WTC11 (cell line): ENCODE measurements around the gene CDKN2B. TPM values are rescaled to one million over a fixed set of nuclear protein-coding genes. Genes with fewer than 3 reads are reported as not detected.

ENCODE experiments used
- ATAC-seq: fragments of 200-7000 bp; cut with Tn5 transposase; 2 replicates; pipeline ENCODE4 v1.10.0; 2021; ENCODE audit warnings: mild to moderate bottlenecking, moderate library complexity
- CTCF ChIA-PET: fragments of 300-600 bp; sonication (Branson Sonifier 250); formaldehyde crosslinking; loops from one replicate; lab custom pipeline; 2021; ENCODE audit warnings: antibody characterized with exemption; lab: Charles Lee
- POLR2A ChIA-PET: fragments of 350-600 bp; sonication (Branson Sonifier 250); formaldehyde crosslinking; loops from one replicate; lab custom pipeline; 2021; ENCODE audit warnings: antibody characterized with exemption; lab: Charles Lee
- DNase-seq: peaks from one replicate; pipeline ENCODE4 v3.0.0; 2021; ENCODE audit warnings: low spot score
- H3K27ac Mint-ChIP-seq: 2 replicates; pipeline ENCODE4 v1.8.0; 2021; ENCODE audit warnings: mixed read lengths
- H3K27me3 Mint-ChIP-seq: 2 replicates; pipeline ENCODE4 v1.8.0; 2021; ENCODE audit warnings: low read depth, mild to moderate bottlenecking, moderate library complexity, mixed read lengths
- H3K36me3 Mint-ChIP-seq: 2 replicates; pipeline ENCODE4 v1.8.0; 2021; ENCODE audit warnings: mixed read lengths
- H3K4me1 Mint-ChIP-seq: 2 replicates; pipeline ENCODE4 v1.8.0; 2022; ENCODE audit warnings: mixed read lengths
- H3K4me3 Mint-ChIP-seq: 2 replicates; pipeline ENCODE4 v1.8.0; 2021; ENCODE audit warnings: mild to moderate bottlenecking, moderate library complexity, mixed read lengths
- H3K9me3 Mint-ChIP-seq: 2 replicates; pipeline ENCODE4 v1.8.0; 2021; ENCODE audit warnings: mixed read lengths
- CREM ChIP-seq: sonication (generic); formaldehyde crosslinking; IDR thresholded peaks from 2 replicates; pipeline ENCODE4 v1.8.1; 2022; ENCODE audit warnings: mild to moderate bottlenecking, missing genetic modification reagents, moderate library complexity
- FOXK1 ChIP-seq: sonication (generic); formaldehyde crosslinking; IDR thresholded peaks from 2 replicates; pipeline ENCODE4 v1.8.0; 2022; ENCODE audit warnings: mild to moderate bottlenecking, moderate library complexity, missing genetic modification reagents
- FOXP4 ChIP-seq: sonication (generic); formaldehyde crosslinking; IDR thresholded peaks from 2 replicates; pipeline ENCODE4 v1.8.0; 2022; ENCODE audit warnings: mild to moderate bottlenecking, missing genetic modification reagents
- GTF2I ChIP-seq: fragments of 250-450 bp; sonication (Bioruptor Pico); conservative IDR thresholded peaks from 2 replicates; pipeline ENCODE4 v1.4.0; 2021; ENCODE audit warnings: mild to moderate bottlenecking
- MLX ChIP-seq: sonication (generic); formaldehyde crosslinking; IDR thresholded peaks from 2 replicates; pipeline ENCODE4 v1.8.1; 2023; ENCODE audit warnings: mild to moderate bottlenecking, missing genetic modification reagents, moderate library complexity
- MYBL2 ChIP-seq: sonication (generic); formaldehyde crosslinking; IDR thresholded peaks from 2 replicates; pipeline ENCODE4 v1.8.1; 2023; ENCODE audit warnings: mild to moderate bottlenecking, moderate library complexity, missing genetic modification reagents
- OVOL2 ChIP-seq: fragments of 250-450 bp; sonication (Bioruptor Pico); IDR thresholded peaks from 2 replicates; pipeline ENCODE4 v1.9.0; 2021; ENCODE audit warnings: mild to moderate bottlenecking, borderline replicate concordance
- TCF7 ChIP-seq: sonication (generic); formaldehyde crosslinking; IDR thresholded peaks from 2 replicates; pipeline ENCODE4 v1.8.0; 2022; ENCODE audit warnings: mild to moderate bottlenecking, low read depth, missing genetic modification reagents, moderate library complexity
- ZMAT4 ChIP-seq: fragments of 250-450 bp; sonication (Bioruptor Pico); IDR thresholded peaks from 2 replicates; pipeline ENCODE4 v1.9.0; 2021; ENCODE audit warnings: mild to moderate bottlenecking
- ZNF232 ChIP-seq: sonication (generic); formaldehyde crosslinking; IDR thresholded peaks from 2 replicates; pipeline ENCODE4 v1.8.0; 2022; ENCODE audit warnings: mild to moderate bottlenecking, missing genetic modification reagents
- ZNF671 ChIP-seq: fragments of 250-450 bp; sonication (Bioruptor Pico); IDR thresholded peaks from 2 replicates; pipeline ENCODE4 v1.8.0; 2021; ENCODE audit warnings: mild to moderate bottlenecking
- total RNA-seq: library from RNA; stranded (reverse); gene quantifications from 3 replicates; pipeline ENCODE4 v1.2.3, GENCODE V29; 2021
- TF ChIP-seq, protein P1 (sequence below): fragments of 250-450 bp; sonication (Bioruptor Pico); IDR thresholded peaks from 2 replicates; pipeline ENCODE4 v1.9.0; 2021; ENCODE audit warnings: mild to moderate bottlenecking, borderline replicate concordance
- TF ChIP-seq, protein P2 (sequence below): fragments of 250-450 bp; sonication (Bioruptor Pico); IDR thresholded peaks from 2 replicates; pipeline ENCODE4 v1.9.0; 2021; ENCODE audit warnings: moderate library complexity, mild to moderate bottlenecking, inconsistent platforms, borderline replicate concordance

Gene CDKN2B
- total RNA-seq, 1 experiment from 2014 or later: 0.13 TPM

GRCh38 chr9:22022396-22022795, 13.3 kb upstream of the CDKN2B start (continued):
- TF ChIP-seq, protein P1, sequence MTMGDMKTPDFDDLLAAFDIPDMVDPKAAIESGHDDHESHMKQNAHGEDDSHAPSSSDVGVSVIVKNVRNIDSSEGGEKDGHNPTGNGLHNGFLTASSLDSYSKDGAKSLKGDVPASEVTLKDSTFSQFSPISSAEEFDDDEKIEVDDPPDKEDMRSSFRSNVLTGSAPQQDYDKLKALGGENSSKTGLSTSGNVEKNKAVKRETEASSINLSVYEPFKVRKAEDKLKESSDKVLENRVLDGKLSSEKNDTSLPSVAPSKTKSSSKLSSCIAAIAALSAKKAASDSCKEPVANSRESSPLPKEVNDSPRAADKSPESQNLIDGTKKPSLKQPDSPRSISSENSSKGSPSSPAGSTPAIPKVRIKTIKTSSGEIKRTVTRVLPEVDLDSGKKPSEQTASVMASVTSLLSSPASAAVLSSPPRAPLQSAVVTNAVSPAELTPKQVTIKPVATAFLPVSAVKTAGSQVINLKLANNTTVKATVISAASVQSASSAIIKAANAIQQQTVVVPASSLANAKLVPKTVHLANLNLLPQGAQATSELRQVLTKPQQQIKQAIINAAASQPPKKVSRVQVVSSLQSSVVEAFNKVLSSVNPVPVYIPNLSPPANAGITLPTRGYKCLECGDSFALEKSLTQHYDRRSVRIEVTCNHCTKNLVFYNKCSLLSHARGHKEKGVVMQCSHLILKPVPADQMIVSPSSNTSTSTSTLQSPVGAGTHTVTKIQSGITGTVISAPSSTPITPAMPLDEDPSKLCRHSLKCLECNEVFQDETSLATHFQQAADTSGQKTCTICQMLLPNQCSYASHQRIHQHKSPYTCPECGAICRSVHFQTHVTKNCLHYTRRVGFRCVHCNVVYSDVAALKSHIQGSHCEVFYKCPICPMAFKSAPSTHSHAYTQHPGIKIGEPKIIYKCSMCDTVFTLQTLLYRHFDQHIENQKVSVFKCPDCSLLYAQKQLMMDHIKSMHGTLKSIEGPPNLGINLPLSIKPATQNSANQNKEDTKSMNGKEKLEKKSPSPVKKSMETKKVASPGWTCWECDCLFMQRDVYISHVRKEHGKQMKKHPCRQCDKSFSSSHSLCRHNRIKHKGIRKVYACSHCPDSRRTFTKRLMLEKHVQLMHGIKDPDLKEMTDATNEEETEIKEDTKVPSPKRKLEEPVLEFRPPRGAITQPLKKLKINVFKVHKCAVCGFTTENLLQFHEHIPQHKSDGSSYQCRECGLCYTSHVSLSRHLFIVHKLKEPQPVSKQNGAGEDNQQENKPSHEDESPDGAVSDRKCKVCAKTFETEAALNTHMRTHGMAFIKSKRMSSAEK: no peak
- TF ChIP-seq OVOL2 (CRISPR knock-in tag): no peak
- no peak for TF ChIP-seq CREM (CRISPR knock-in tag)

- TF ChIP-seq, protein P2, sequence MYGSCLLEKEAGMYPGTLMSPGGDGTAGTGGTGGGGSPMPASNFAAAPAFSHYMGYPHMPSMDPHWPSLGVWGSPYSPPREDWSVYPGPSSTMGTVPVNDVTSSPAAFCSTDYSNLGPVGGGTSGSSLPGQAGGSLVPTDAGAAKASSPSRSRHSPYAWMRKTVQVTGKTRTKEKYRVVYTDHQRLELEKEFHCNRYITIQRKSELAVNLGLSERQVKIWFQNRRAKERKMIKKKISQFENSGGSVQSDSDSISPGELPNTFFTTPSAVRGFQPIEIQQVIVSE (CRISPR knock-in tag): no peak
- TF ChIP-seq FOXK1 (CRISPR knock-in tag): 0 out of 2 replicates have a peak, but pooled peaks have one; percentile 26
- TF ChIP-seq FOXP4 (CRISPR knock-in tag): 0 out of 2 replicates have a peak, but pooled peaks have one; percentile 56
- H3K27me3 Mint-ChIP-seq: peaks cover 72% of the 10 kb centered on the region
- H3K4me1 Mint-ChIP-seq: peaks cover 13% of the 10 kb centered on the region
- peak; percentile 75 for DNase-seq
- no peak overlapping the region for H3K27ac Mint-ChIP-seq
- no peak for ATAC-seq
- no peaks in the 10 kb centered on the region for H3K36me3 Mint-ChIP-seq
- POLR2A ChIA-PET: interaction anchor here (0.6 kb wide), 2 partner anchors 101 to 152 kb away, joined by 3 read pairs; no protein-coding TSS in a partner anchor
- no peaks in the 10 kb centered on the region for H3K9me3 Mint-ChIP-seq
- no peak overlapping the region for H3K4me3 Mint-ChIP-seq
- CTCF ChIA-PET: interaction anchor here (0.6 to 1.8 kb wide), 6 partner anchors 15 to 233 kb away, joined by 3 to 16 read pairs (median 4); no protein-coding TSS in a partner anchor
Observed at GRCh38 chr9:22010866-22011625, 1.9 kb upstream of the CDKN2B start.

- CTCF ChIA-PET: interaction anchor here (1.0 to 3.1 kb wide), 28 partner anchors 10 to 234 kb away, joined by 3 to 60 read pairs (median 6); partner anchors contain the start of genes CDKN2A, CDKN2B-AS1 and MTAP
- Mint-ChIP-seq H3K4me3 (peak overlapping the region; percentile 91), H3K27ac (no peak overlapping the region), H3K36me3 (no peaks in the 10 kb centered on the region), H3K4me1 (peaks cover 26% of the 10 kb centered on the region), H3K27me3 (peaks cover 85% of the 10 kb centered on the region), H3K9me3 (no peaks in the 10 kb centered on the region)
- POLR2A ChIA-PET: interaction anchor here (1.8 kb wide), 1 partner anchor 207 kb away, joined by 6 read pairs; the partner anchor contains the start of gene MTAP
- ATAC-seq (no peak), DNase-seq (no peak)
- no peak for TF ChIP-seq MLX
- TF ChIP-seq TCF7 (CRISPR knock-in tag): no peak
- no peak for TF ChIP-seq ZNF671 (CRISPR knock-in tag)
- no peak for TF ChIP-seq GTF2I (CRISPR knock-in tag)
- no peak for TF ChIP-seq ZNF232
- TF ChIP-seq ZMAT4: no peak
- no peak for TF ChIP-seq MYBL2
Observed at GRCh38 chr9:22009506-22009867, 382 bp upstream of the CDKN2B start.
